NCI-H82 treated with DMSO at 0.1 percent for 48 hours (cell line): ENCODE data around the gene COQ8A.
"Not testable (repeated sequence)": the region's sequence is repeated elsewhere in the genome, so short reads cannot be mapped to it uniquely, and the experiment has no call there.

Experiments
- DNase-seq: peaks from one replicate; lab custom pipeline; 2025; ENCODE audit not compliant: unreplicated experiment; lab: John Stamatoyannopoulos, UW

The COQ8A gene

DNA sequence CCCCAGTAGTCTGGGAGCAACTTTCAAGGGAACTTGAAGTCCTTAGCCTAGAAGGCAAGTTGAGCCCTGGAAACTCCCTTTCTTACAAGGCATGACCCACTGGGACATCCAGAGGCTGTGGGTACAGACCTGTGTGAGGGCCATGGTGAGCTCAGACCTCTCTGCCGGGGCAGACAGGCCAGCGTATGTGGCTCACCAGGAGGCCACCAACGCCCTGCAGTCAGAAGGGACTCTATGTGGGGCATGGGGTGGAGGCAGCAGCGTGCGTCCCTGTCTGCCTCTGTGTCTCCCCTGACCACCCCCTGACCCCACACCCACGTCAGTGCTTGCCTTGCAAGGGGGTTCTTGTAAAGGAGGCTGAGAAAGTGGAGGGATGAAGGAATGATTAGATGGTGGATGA, 10.8 kb downstream of the COQ8A start:
- no peak for DNase-seq

DNA sequence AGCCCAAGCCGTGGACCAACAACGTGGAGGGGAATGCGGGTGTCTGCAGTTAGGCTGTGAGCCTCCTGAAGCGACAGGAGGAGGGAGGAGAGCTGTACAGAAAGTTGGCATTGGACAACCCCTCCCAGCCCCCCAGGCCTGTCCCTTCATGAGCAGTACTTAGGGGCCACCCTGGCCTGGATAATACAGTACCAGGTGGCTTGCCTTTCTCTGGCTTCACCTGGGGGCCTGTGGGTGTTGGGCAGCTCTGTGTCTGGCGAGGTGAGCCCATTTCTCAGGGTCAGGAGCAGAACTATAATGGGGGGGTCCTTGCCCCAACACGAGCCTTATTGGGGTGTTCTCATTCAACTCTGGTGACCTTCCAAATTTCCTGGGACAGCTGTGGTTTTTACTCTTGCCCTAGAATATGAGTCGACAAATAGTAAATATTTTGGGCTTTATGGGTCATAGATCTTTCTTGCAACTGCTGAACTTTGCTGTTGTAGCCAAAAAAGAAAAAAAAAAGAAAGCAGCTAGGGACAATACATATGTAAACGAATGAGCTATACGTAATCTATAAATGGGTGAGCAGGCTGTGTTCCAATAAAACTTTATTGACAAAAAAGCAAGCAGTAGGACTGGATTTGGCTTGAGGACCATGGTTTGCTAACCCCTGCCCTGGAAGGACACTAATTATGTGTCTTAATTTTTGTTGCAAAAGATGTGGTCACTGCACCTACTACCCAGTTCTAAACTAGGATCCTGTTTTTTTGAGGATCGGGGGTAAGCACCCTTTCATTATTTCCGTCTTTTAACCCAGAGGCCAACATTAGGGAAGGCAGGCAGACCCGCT, 11.4 kb downstream of the COQ8A start:
- DNase-seq = no peak

DNA sequence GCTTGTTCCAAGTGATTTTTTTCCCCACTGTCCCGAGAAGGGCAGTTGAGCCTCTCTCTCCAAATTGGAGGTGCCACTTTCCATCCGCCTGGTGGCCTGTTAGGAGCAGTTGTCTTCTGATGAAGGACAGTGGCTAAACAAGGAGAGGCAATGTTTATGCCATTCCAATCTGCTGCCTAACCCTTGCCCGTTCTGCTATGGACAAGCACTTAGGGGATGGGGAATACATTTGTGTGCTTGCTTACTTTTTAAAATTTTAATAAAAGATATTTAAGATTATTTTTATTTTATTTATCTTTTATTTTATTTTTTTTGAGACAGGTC, 12.0 kb downstream of the COQ8A start:
- DNase-seq = no peak

- no peak for DNase-seq
Observed at GRCh38 chr1:226953175-226953800, 13.2 kb downstream of the COQ8A start.

DNA sequence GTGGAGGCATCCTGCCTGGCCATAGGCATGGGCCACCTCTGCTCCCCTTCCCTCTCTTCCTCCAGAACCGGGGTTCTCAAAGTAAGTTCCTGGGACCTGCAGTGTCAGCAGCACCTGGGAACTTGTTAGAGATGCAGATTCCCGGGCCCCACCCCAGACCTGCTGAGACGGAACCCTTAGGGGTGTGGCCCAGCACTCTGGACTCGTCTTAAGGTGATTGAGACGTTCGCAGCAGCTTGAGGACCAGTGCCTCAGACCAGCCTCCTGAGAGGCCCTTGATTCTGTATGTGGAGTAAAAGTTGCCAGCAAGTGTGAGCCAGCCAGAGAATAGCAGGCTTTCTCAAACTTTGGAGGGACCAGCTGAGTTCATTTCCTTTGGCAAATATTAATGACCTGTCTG, 14.2 kb downstream of the COQ8A start:
- DNase-seq = no peak

GRCh38 chr1:226954777-226955176, 14.7 kb downstream of the COQ8A start:
- no peak for DNase-seq

GRCh38 chr1:226955857-226956256, 15.8 kb downstream of the COQ8A start:
- not testable (repeated sequence) for DNase-seq

DNA sequence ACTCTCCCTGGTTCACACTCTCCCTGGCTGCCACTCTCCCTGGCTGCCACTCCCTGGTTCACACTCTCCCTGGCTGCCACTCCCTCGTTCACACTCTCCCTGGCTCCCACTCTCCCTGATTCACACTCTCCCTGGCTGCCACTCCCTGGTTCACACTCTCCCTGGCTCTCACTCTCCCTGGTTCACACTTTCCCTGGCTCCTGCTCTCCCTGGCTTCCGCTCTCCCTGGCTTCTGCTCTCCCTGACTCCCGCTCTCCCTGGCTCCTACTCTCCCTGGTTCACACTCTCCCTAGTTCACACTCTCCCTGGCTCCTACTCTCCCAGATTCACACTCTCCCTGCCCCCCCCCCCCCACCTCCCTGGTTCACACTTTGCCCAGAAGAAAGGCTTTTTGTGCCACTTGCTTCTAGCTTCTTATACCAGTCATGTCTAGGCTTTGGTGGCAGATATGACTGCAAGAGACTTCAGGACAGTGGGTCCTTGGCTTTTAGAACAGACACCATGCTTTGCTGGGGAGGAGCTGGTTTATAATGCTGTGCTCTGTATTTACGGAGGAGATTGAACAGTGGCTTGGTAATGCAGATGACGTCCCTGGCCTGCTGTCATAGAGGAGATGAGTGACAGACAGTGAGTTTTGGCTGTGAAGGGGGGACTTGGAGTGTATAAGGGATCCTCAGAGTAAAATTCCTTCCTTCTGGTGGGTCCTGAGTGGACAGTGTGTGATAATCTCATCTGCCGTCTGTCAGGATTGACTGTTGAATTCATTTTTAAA, 17.0 kb downstream of the COQ8A start:
- no peak for DNase-seq

DNA sequence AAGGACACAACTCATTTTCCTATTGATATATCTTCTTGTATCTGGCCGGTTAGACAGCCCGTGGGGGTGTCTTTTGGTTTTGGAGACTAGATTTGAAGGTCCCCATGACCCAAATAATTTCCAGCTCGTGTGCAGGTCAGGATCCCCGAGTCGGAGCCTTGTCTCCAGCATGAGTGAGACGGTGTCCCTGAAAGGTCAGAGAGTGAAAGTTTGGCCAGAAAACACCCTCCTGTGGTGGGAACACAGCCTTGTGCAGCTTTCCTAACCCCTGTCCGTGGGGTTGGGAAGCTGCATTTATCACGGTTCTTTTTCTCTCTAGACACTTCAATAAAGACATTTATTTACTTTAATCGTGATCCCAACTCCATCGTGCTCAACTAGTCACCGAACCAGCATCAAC, 17.6 kb downstream of the COQ8A start:
- DNase-seq = no peak

GRCh38 chr1:226958300-226958699, 18.2 kb downstream of the COQ8A start:
- no peak for DNase-seq

GRCh38 chr1:226960256-226960655, 20.2 kb downstream of the COQ8A start:
- no peak for DNase-seq

DNA sequence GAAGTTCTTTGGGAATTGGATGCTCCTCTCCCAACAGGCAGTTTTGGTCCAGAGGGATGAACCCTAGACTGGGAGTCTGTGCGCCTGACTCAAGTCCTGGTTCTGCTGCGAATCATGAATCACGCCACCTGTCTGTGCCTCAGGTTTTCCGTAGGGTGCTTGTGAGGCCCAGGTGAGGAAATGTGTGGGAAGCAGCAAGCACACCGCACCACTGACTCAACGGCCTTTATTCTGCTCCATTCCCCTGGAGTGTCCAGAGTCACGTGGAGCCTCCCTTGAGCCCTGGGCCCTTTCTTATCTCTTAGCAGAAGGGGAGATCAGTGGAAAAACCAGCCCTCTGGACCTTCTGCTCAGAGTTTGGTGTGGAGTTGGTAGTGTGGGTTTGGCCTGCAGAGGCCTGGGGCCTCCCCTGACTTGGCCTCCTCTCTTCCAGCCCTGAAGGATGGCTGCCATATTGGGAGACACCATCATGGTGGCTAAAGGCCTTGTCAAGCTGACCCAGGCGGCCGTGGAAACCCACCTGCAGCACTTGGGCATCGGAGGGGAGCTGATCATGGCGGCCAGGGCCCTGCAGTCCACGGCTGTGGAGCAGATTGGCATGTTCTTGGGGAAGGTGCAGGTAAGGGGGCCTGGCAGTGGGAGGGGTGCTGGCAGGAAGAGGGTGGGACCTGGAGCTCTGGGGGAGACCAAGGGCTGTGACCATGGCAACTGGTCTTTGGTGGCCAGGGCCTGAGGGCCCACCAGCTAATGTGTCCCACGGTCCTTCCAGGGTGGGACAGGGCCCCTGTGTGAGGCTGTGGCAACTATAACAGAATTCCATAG, 21.1 kb downstream of the COQ8A start:
- DNase-seq = no peak

- no peak for DNase-seq
Observed at GRCh38 chr1:226962421-226963391, 22.6 kb downstream of the COQ8A start.

- DNase-seq = no peak
Observed at GRCh38 chr1:226964068-226964425, 24.0 kb downstream of the COQ8A start.

DNA sequence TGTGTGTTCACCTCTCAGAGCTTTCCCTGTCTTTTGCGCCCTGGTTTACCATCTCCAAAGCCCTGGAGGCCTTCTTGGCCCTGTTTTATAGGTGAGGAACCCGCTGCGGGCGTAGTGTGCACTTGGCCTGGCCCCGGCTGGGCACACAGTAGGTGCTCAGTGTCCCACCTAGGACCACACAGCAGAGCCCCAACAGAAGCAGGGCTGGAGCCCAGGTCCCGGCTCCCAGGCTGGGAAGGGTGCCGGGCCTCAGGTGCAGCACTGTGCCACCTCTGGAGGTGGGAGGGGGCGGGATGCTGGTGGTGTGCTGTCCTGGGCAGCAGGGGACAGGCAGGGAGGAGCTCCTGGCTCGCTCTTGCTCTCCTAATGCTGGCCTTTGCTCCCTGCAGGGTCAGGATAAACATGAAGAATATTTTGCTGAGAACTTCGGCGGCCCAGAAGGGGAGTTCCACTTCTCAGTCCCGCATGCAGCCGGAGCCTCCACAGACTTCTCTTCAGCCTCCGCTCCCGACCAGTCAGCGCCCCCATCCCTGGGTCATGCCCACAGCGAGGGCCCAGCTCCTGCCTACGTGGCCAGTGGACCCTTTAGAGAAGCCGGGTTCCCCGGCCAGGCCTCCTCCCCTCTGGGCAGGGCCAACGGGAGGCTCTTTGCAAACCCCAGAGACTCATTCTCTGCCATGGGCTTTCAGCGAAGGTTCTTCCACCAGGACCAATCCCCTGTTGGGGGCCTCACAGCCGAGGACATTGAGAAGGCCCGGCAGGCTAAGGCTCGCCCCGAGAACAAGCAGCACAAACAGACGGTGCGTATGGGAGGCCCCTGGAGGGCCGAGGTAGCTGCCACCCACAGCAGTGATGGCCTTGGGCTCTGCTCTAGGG, 24.8 kb downstream of the COQ8A start:
- no peak for DNase-seq

- DNase-seq = no peak
Observed at GRCh38 chr1:226965581-226966440, 25.7 kb downstream of the COQ8A start.

GRCh38 chr1:226966683-226967082, 26.6 kb downstream of the COQ8A start:
- DNase-seq = no peak

- DNase-seq = no peak
Observed at GRCh38 chr1:226967665-226968064, 27.6 kb downstream of the COQ8A start.
